Measurements from ENCODE around the gene TCF4. TPM values are rescaled to one million over a fixed set of nuclear protein-coding genes. Genes with fewer than 3 reads are reported as not detected.

Gene TCF4
- total and polyA plus RNA-seq, 5 donors = 17.3 to 73.6 (median 58.7) TPM

DNA sequence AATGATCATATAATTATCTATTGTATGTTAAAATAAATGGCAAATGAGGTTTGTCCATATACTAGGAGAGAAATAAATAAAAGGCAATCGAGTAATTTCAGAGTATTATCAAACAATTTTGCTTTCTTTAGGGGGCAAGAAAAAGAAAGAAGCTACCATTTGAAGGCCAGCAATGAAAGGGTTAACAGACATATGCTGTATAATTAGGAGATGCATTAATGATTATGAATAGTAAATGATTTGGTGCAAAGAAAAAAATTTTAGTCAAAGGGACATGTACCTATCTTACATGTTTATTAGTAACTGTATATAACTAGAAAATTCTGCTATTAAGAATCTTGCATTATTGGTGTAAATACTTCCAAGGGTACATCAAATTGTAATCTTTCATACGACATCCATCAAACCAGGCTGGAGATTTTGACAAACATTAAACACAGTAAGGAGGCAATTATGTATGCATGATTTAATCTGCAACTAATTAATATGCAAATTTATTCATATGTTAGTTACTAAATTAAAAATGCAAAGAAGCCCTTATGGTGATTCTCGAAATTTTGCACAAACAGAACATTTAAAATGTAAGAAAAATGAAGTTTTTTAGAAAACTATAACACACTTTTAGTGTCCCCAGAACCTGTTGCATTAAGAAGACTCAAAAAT, 251.4 kb downstream of the TCF4 start:
- no peak for ATAC-seq
- no peaks in the 10 kb centered on the region for H3K27me3 ChIP-seq (ENCODE audit: control insufficient read depth, insufficient read depth)
- no peak overlapping the region for H3K27ac ChIP-seq (ENCODE audit: low read length)
- DNase-seq = no peak
- intact Hi-C loops (cut with DNase I) = no loop called here
- no peaks in the 10 kb centered on the region for H3K9me3 ChIP-seq (ENCODE audit: control insufficient read depth, low read length)
- WGBS = 83% methylated on average over 3 of the region's 3 CpGs
- peaks cover 4% of the 10 kb centered on the region for H3K4me1 ChIP-seq (ENCODE audit: control insufficient read depth, insufficient read depth, low read length)
- H3K4me3 ChIP-seq (ENCODE audit: low read length) = no peak overlapping the region

DNA sequence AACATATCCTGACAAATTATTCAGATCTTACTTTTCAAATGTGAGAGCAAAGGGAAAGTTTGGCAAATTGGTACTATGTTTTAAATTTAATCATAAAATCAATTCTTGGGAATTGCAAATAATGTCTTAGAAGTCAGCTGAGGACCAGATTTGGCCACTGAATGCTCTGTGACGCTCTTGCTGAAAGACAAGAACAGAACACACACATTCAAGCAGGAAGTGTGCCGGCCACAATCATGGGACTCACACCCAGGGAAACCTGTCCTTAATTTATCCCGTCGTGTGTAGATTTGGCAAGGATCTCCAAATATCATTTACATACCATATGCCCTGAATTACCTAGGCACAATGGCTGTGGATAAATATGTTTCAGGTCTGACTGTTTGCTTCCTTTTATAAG, 253.1 kb downstream of the TCF4 start:
- Histone ChIP-seq H3K4me1 (ENCODE audit: control insufficient read depth, insufficient read depth, low read length) (peaks cover 4% of the 10 kb centered on the region), H3K4me3 (ENCODE audit: low read length) (peak overlapping the region; percentile 26), H3K27ac (ENCODE audit: low read length) (no peak overlapping the region), H3K27me3 (ENCODE audit: control insufficient read depth, insufficient read depth) (no peaks in the 10 kb centered on the region), H3K9me3 (ENCODE audit: control insufficient read depth, low read length) (no peaks in the 10 kb centered on the region)
- DNase-seq (peak; percentile 43 to 81 (median 54)), ATAC-seq (peak in 1 of 2 donors; percentile 41)
- WGBS = 14% methylated on average over 4 of the region's 4 CpGs
- intact Hi-C loops (cut with DNase I) = no loop called here

DNA sequence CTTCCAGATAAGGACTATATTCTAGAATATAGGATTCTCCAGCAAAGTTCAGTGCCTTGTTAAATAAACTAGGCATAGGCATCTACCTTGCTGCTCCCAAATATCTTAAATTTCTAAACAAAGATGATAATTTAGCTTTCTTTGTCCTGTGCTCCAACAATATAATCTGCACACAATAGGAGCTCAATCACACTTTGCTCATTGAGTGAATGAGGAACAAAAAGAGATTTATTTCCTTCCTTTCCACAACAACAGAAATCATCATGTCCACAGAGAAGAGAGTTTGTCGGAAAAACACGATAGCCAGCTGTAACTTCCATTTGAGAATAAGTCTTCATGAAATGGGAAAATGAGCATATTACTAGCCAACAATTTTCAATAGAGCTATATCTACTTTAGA, 256.7 kb downstream of the TCF4 start:
- DNase-seq (no peak), ATAC-seq (no peak)
- 57% methylated on average over 2 of the region's 2 CpGs for WGBS
- H3K4me1 ChIP-seq (ENCODE audit: control insufficient read depth, insufficient read depth, low read length) = no peaks in the 10 kb centered on the region
- no peak overlapping the region for H3K27ac ChIP-seq (ENCODE audit: low read length)
- no peaks in the 10 kb centered on the region for H3K9me3 ChIP-seq (ENCODE audit: control insufficient read depth, low read length)
- H3K4me3 ChIP-seq (ENCODE audit: low read length) = no peak overlapping the region
- H3K27me3 ChIP-seq (ENCODE audit: control insufficient read depth, insufficient read depth) = no peaks in the 10 kb centered on the region
- intact Hi-C loops (cut with DNase I) = no loop called here

DNA sequence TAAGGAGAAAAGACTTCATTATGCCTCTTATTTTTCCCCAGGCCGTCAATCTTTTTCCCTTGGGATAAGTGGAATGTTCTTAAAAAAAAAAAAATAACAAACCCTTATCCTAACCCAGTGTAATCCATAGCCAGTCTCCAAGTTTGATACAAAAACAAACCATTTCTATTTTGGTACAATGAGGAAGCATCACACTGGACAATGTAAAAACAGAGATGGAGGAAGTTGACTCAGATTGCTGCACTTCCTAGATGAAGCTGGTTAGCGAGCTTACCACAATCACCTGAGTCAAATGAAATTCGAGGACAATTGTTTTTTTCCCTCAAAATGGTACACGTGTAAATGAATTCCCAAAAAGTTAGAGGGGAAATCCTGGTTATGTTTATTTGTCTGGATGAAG, 259.7 kb downstream of the TCF4 start:
- Histone ChIP-seq H3K27ac (ENCODE audit: low read length) (no peak overlapping the region), H3K4me1 (ENCODE audit: control insufficient read depth, insufficient read depth, low read length) (no peaks in the 10 kb centered on the region), H3K27me3 (ENCODE audit: control insufficient read depth, insufficient read depth) (no peaks in the 10 kb centered on the region), H3K9me3 (ENCODE audit: control insufficient read depth, low read length) (no peaks in the 10 kb centered on the region), H3K4me3 (ENCODE audit: low read length) (no peak overlapping the region)
- 29% methylated on average over 4 of the region's 4 CpGs for WGBS
- intact Hi-C loops (cut with DNase I) = loop anchor here in 2 of 4 donors (10.0 kb wide), 2 partner anchors 76 to 94 kb away; no protein-coding TSS in a partner anchor
- DNase-seq (no peak), ATAC-seq (peak; percentile 93 to 98)

DNA sequence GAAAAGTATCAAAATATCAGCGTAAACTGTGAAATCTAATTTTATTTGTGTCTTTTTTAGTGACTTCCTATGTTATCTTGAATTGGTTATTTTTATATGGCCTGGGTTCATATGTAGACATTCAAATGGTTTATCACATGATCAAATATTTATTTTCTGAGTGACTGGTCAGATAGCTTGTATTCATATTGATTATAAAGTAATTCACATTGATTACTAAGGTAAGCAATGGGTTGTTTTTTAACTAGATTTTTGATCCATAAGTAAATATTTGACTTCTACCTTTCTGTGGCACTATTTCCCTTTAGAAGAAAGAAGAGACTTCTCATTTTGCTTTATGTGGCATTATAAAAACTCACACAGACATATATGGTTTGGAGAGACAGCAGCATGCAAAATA, 260.5 kb downstream of the TCF4 start:
- H3K4me3 ChIP-seq (ENCODE audit: low read length) = no peak overlapping the region
- 87% methylated on average over 1 of the region's 1 CpG for WGBS

DNA sequence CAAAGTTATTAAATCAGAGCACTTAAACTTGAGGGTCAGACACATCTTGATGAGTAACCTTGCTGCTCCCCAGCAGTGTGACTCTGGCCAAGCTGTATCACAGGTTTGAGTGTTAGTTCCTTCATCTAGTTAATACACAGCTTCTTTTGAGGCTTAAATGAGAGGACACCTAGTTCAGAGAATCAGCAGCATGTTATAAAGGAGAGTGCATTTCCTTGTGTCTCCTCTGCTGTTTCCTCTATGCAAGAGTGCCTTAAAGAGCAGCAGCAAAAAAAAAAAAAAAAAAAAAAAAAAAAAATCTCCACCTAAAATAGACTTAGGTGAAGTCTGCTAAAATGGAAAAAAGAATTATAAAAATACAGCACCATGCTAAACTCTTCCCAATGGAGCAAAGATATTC, 261.9 kb downstream of the TCF4 start:
- H3K9me3 ChIP-seq (ENCODE audit: control insufficient read depth, low read length) = no peaks in the 10 kb centered on the region
- H3K27ac ChIP-seq (ENCODE audit: low read length) = no peak overlapping the region
- H3K4me3 ChIP-seq (ENCODE audit: low read length) = no peak overlapping the region
- H3K4me1 ChIP-seq (ENCODE audit: control insufficient read depth, insufficient read depth, low read length) = no peaks in the 10 kb centered on the region
- H3K27me3 ChIP-seq (ENCODE audit: control insufficient read depth, insufficient read depth) = no peaks in the 10 kb centered on the region
- intact Hi-C loops (cut with DNase I) = loop anchor here in 2 of 4 donors (10.0 kb wide), 2 partner anchors 79 to 91 kb away; no protein-coding TSS in a partner anchor
- no peak for ATAC-seq
- DNase-seq = no peak

More for the DNA sequence above, 260.5 kb downstream of the TCF4 start:
- ATAC-seq (no peak), DNase-seq (no peak)
- H3K27ac ChIP-seq (ENCODE audit: low read length) = no peak overlapping the region
- no peaks in the 10 kb centered on the region for H3K4me1 ChIP-seq (ENCODE audit: control insufficient read depth, insufficient read depth, low read length)
- H3K9me3 ChIP-seq (ENCODE audit: control insufficient read depth, low read length) = no peaks in the 10 kb centered on the region
- intact Hi-C loops (cut with DNase I) = loop anchor here in 2 of 4 donors (10.0 kb wide), 2 partner anchors 77 to 93 kb away; no protein-coding TSS in a partner anchor
- no peaks in the 10 kb centered on the region for H3K27me3 ChIP-seq (ENCODE audit: control insufficient read depth, insufficient read depth)

DNA sequence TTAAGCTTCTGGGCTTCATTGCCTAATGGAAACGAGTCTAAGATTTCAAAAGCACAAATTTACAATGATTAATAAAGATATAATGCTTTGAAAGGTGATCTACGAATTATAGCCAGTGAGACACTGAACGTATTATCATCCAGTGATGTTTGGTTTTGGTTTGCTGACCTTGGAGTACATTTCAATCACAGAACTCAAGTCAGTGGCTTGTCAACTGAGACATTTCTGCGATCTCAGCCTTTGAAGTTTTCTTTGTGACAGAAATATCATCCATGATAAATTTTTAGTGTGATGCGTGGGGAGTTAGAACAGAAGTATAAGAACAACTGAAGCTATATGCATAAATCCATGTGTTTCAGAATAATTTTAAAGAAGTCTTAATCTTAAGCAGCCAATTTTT, 263.8 kb downstream of the TCF4 start:
- DNase-seq (no peak), ATAC-seq (no peak)
- Histone ChIP-seq H3K9me3 (ENCODE audit: control insufficient read depth, low read length) (no peaks in the 10 kb centered on the region), H3K27ac (ENCODE audit: low read length) (no peak overlapping the region), H3K4me1 (ENCODE audit: control insufficient read depth, insufficient read depth, low read length) (no peaks in the 10 kb centered on the region), H3K27me3 (ENCODE audit: control insufficient read depth, insufficient read depth) (no peaks in the 10 kb centered on the region), H3K4me3 (ENCODE audit: low read length) (no peak overlapping the region)
- WGBS = 66% methylated on average over 5 of the region's 5 CpGs
- intact Hi-C loops (cut with DNase I) = loop anchor here in 2 of 4 donors (5.0 to 10.0 kb wide), 4 partner anchors 81 to 1313 kb away; partner anchors contain the start of gene TXNL1 (in 1 of the 2)

DNA sequence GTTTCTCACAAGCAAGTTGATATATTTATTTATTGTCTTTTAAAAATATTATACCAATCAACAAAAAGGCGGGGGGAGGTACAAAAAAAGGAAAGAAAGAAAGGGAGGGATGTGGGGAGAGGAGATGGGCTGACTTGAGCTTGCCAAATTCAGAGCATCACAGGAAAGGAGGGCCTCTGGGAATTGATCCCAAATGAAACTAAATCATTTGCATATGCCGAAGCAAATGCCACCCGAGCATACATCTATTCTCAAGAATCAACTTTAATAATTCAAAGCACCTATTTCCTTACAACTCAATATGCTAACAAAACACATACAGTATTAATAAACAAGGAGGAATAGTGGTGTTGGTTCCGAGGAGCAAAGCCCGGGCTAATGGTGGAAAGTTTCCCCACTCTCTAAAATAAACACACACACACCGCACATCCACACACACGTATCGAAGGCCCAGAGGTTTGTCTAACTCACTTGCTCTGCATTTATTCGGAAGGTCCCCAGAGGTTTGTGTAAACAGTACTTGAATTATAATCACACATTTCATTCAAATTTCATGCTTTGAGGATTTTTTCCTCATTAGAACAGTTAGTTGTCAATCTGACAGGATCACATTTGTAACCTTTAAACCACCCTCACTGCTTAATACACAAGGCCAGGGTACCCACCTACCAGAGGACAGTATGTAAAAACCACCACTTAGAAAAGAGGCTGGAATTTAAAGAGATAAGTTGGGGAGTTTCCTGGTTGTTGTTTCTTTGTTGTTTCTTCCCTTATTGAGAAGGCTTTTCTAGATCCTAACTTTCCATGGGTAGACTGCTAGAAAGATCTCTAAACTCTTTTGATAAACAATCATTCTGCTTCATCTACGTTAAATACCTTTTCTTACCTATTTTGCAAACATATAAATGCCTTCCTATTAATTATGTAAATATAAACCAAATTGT, 264.7 kb downstream of the TCF4 start:
- WGBS = 43% methylated on average over 10 of the region's 10 CpGs
- no peaks in the 10 kb centered on the region for H3K4me1 ChIP-seq (ENCODE audit: control insufficient read depth, insufficient read depth, low read length)
- DNase-seq (no peak), ATAC-seq (no peak)
- no peaks in the 10 kb centered on the region for H3K27me3 ChIP-seq (ENCODE audit: control insufficient read depth, insufficient read depth)
- peak overlapping the region; percentile 82 for H3K4me3 ChIP-seq (ENCODE audit: low read length)
- no peaks in the 10 kb centered on the region for H3K9me3 ChIP-seq (ENCODE audit: control insufficient read depth, low read length)
- peak overlapping the region; percentile 46 for H3K27ac ChIP-seq (ENCODE audit: low read length)
- intact Hi-C loops (cut with DNase I) = loop anchor here in 2 of 4 donors (5.0 to 10.0 kb wide), 4 partner anchors 81 to 1314 kb away; partner anchors contain the start of gene TXNL1 (in 1 of the 2)

DNA sequence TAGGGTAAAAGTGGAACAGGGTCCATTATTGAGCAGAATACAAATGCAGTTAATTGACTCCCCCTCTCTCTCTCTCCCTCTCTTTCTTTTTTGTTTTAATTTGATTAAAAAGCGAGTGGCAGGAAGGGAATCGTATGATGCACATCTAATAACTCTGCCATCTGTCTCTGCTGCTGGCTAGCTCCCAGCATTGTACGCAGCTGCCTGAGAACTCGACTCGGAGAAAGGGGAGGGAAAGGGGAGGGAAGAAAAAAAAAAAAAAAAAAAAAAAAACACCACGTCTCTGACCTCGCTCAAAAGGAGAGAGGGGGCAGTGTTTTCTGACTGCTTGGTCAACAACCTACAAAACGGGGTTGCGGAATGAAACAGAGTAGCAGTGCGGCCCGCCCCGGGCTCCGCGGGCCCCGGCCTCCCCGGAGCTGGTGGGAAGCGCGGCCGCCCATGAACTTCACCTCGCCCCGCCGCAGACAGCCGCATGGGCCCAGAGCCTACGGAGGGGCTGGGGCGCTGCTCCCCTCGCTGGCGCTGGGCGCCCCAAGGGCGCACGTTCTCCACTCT, 265.7 kb downstream of the TCF4 start:
- DNase-seq (peak; percentile 87 to 94 (median 93)), ATAC-seq (peak; percentile 91 to 93)
- Histone ChIP-seq H3K27ac (ENCODE audit: low read length) (peak overlapping the region; percentile 100), H3K4me1 (ENCODE audit: control insufficient read depth, insufficient read depth, low read length) (no peaks in the 10 kb centered on the region), H3K9me3 (ENCODE audit: control insufficient read depth, low read length) (no peaks in the 10 kb centered on the region), H3K27me3 (ENCODE audit: control insufficient read depth, insufficient read depth) (no peaks in the 10 kb centered on the region), H3K4me3 (ENCODE audit: low read length) (peak overlapping the region; percentile 82)
- intact Hi-C loops (cut with DNase I) = loop anchor here in 2 of 4 donors (5.0 to 10.0 kb wide), 4 partner anchors 80 to 1315 kb away; partner anchors contain the start of gene TXNL1 (in 1 of the 2)
- WGBS = under 1% methylated on average over 30 of the region's 30 CpGs

DNA sequence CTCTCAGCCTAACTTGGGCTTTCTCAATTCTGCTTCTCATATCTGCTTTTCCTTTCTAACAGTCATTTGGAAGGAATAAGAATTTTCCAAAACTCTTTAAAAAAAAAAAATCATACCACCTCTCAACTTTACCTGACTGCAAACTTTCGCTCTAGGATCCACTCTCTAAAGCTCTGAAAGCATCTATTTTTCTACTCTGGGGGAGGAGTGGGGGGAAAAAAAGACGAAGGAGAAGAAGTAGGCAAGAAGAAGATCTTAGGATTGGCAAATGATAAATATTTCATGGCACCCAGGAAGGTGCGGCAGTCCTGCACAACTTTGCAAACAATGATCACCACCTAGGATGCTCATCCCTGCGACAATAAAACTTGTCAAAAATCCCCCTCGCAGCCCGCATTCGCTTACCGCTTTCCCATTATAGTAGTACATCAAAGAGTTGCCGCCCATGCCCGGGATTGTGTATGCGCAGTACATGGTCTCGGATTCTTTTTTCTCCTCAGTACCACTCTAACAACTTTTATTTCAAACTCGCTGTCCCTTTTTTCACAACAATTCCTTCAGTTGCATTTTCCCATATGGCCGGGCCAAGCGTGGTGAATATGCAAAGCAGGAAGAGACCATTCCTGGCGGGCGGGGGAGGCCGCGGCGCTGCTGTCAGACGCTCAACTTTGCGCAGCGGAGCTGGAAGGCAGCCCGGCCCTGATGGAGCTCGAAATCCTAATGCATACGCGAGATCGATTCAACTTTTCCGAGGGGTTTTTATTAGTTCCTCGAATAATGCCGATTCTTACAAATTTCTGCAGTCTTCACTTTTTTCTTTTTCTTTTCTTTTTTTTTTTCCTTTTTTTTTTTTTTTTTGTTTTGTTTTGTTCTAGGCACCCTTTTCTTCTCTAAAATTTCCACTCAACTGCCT, 266.5 kb downstream of the TCF4 start:
- WGBS = 1% methylated on average over 31 of the region's 31 CpGs
- intact Hi-C loops (cut with DNase I) = loop anchor here in 2 of 4 donors (5.0 to 10.0 kb wide), 4 partner anchors 79 to 1316 kb away; partner anchors contain the start of gene TXNL1 (in 1 of the 2)
- Histone ChIP-seq H3K9me3 (ENCODE audit: control insufficient read depth, low read length) (no peaks in the 10 kb centered on the region), H3K4me1 (ENCODE audit: control insufficient read depth, insufficient read depth, low read length) (no peaks in the 10 kb centered on the region), H3K4me3 (ENCODE audit: low read length) (peak overlapping the region; percentile 82), H3K27me3 (ENCODE audit: control insufficient read depth, insufficient read depth) (no peaks in the 10 kb centered on the region), H3K27ac (ENCODE audit: low read length) (peak overlapping the region; percentile 82)
- peak; percentile 95 to 98 (median 97) for DNase-seq
- peak; percentile 94 to 95 for ATAC-seq

Measured in right cardiac atrium (tissue), 5 donors.